ENCODE data around the gene TOGARAM2. TPM values are rescaled to one million over a fixed set of nuclear protein-coding genes. Genes with fewer than 3 reads are reported as not detected.

TOGARAM2 gene
- total RNA-seq, 2 donors from 2014 or later, result 0.49 to 2.4 TPM

GRCh38 chr2:29053223-29053622, 72.1 kb downstream of the TOGARAM2 start:
- Histone ChIP-seq H3K27ac (no peak overlapping the region), H3K9me3 (no peaks in the 10 kb centered on the region), H3K36me3 (no peaks in the 10 kb centered on the region), H3K27me3 (replicated peaks; ENCODE audit: insufficient read depth) (no peaks in the 10 kb centered on the region), H3K4me3 (no peak overlapping the region), H3K4me1 (ENCODE audit: control insufficient read depth in 1 of 2, low read depth in 2 of 2) (no peaks in the 10 kb centered on the region)
- no peak for DNase-seq (ENCODE audit: low spot score)
- no peak for TF ChIP-seq CTCF (IDR thresholded peaks at IDR 0.05)
- ATAC-seq (ENCODE audit: insufficient number of reproducible peaks, low FRiP score, low read depth), result no peak

GRCh38 chr2:29053670-29054400, 72.7 kb downstream of the TOGARAM2 start:
- ATAC-seq (ENCODE audit: insufficient number of reproducible peaks, low FRiP score, low read depth) (no peak), DNase-seq (ENCODE audit: low spot score) (no peak)
- no peaks in the 10 kb centered on the region for H3K9me3 ChIP-seq
- no peaks in the 10 kb centered on the region for H3K27me3 ChIP-seq (replicated peaks; ENCODE audit: insufficient read depth)
- H3K4me1 ChIP-seq (ENCODE audit: control insufficient read depth in 1 of 2, low read depth in 2 of 2), result no peaks in the 10 kb centered on the region
- H3K36me3 ChIP-seq, result no peaks in the 10 kb centered on the region
- no peak overlapping the region for H3K27ac ChIP-seq
- no peak overlapping the region for H3K4me3 ChIP-seq
- no peak for TF ChIP-seq CTCF (IDR thresholded peaks at IDR 0.05)

- no peaks in the 10 kb centered on the region for H3K36me3 ChIP-seq
- H3K27me3 ChIP-seq (replicated peaks; ENCODE audit: insufficient read depth), result no peaks in the 10 kb centered on the region
- DNase-seq (ENCODE audit: low spot score) (no peak), ATAC-seq (ENCODE audit: insufficient number of reproducible peaks, low FRiP score, low read depth) (no peak)
- TF ChIP-seq CTCF (IDR thresholded peaks at IDR 0.05), result no peak
- H3K4me3 ChIP-seq, result no peak overlapping the region
- H3K4me1 ChIP-seq (ENCODE audit: control insufficient read depth in 1 of 2, low read depth in 2 of 2), result no peaks in the 10 kb centered on the region
- no peaks in the 10 kb centered on the region for H3K9me3 ChIP-seq
- H3K27ac ChIP-seq, result no peak overlapping the region
Observed at GRCh38 chr2:29054430-29054829, 73.3 kb downstream of the TOGARAM2 start.

GRCh38 chr2:29055601-29056000, 74.5 kb downstream of the TOGARAM2 start:
- Histone ChIP-seq H3K27ac (no peak overlapping the region), H3K4me3 (no peak overlapping the region), H3K4me1 (ENCODE audit: control insufficient read depth in 1 of 2, low read depth in 2 of 2) (no peaks in the 10 kb centered on the region), H3K27me3 (replicated peaks; ENCODE audit: insufficient read depth) (no peaks in the 10 kb centered on the region), H3K36me3 (no peaks in the 10 kb centered on the region), H3K9me3 (no peaks in the 10 kb centered on the region)
- no peak for TF ChIP-seq CTCF (IDR thresholded peaks at IDR 0.05)
- DNase-seq (ENCODE audit: low spot score), result no peak
- no peak for ATAC-seq (ENCODE audit: insufficient number of reproducible peaks, low FRiP score, low read depth)

- Histone ChIP-seq H3K36me3 (no peaks in the 10 kb centered on the region), H3K4me3 (no peak overlapping the region), H3K9me3 (no peaks in the 10 kb centered on the region), H3K27me3 (replicated peaks; ENCODE audit: insufficient read depth) (no peaks in the 10 kb centered on the region), H3K27ac (no peak overlapping the region), H3K4me1 (ENCODE audit: control insufficient read depth in 1 of 2, low read depth in 2 of 2) (no peaks in the 10 kb centered on the region)
- TF ChIP-seq CTCF (IDR thresholded peaks at IDR 0.05), result no peak
- ATAC-seq (ENCODE audit: insufficient number of reproducible peaks, low FRiP score, low read depth) (no peak), DNase-seq (ENCODE audit: low spot score) (no peak)
Observed at GRCh38 chr2:29056452-29056851, 75.4 kb downstream of the TOGARAM2 start.

All from thoracic aorta (tissue), 2 donors.